Endothelial cell of umbilical vein (primary cell): Measurements from ENCODE around the gene PBX2. TPM values are rescaled to one million over a fixed set of nuclear protein-coding genes. Genes with fewer than 3 reads are reported as not detected.

ENCODE experiments used
- BruUV-seq: library from RNA; stranded (reverse); fragments of 400-500 nt; replicated peaks from 2 replicates; lab custom pipeline; 2021; lab: Mats Ljungman, UMichigan
- CTCF ChIA-PET: fragments of 300-600, 350-600 bp; sonication (Branson Sonifier 250); formaldehyde crosslinking; loops from one replicate; lab custom pipeline; 2021; ENCODE audit warnings: antibody characterized with exemption, inconsistent platforms; lab: Charles Lee
- POLR2A ChIA-PET: fragments of 300-600, 350-600 bp; sonication (Branson Sonifier 250); formaldehyde crosslinking; loops from one replicate; lab custom pipeline; 2021; ENCODE audit warnings: antibody characterized with exemption, inconsistent platforms; lab: Charles Lee
- DNase-seq: peaks from one replicate; pipeline ENCODE4 v3.0.0-alpha.2; 2011; ENCODE audit warnings: low read depth, low spot score
- FAIRE-seq: peaks from 2 replicates; lab custom pipeline; 2011; peaks lifted over from hg19 to GRCh38; lab: Jason Lieb, UNC
- H2AFZ ChIP-seq: 2 replicates; pipeline ENCODE4 v1.6.0; 2012; ENCODE audit warnings: low read depth, low read length, control low read depth, inconsistent platforms
- H3K27ac ChIP-seq: 2 replicates; pipeline ENCODE4 v1.5.1; 2011; ENCODE audit warnings: low read depth, mild to moderate bottlenecking, control low read depth, low read length, moderate library complexity; ENCODE audit not compliant: insufficient read depth
- H3K27me3 ChIP-seq, 2 experiments: 2 replicates each; pipeline versions ENCODE4 v1.6.0 to v1.6.1; 2011; ENCODE audit warnings: low read length in 2 of 2, mixed read lengths in 1 of 2; ENCODE audit not compliant: control insufficient read depth in 2 of 2, insufficient read depth in 2 of 2
- H3K36me3 ChIP-seq, 2 experiments: 2 replicates in 1 of 2; 3 replicates in 1 of 2; pipeline ENCODE4 v1.5.1; 2011; ENCODE audit warnings: low read length in 2 of 2, mild to moderate bottlenecking in 1 of 2, moderate library complexity in 1 of 2; ENCODE audit not compliant: control insufficient read depth in 2 of 2, insufficient read depth in 2 of 2; ENCODE audit errors: extremely low read depth in 1 of 2
- H3K4me1 ChIP-seq: 3 replicates; pipeline ENCODE4 v1.5.1; 2011; ENCODE audit warnings: mild to moderate bottlenecking, low read length; ENCODE audit not compliant: control insufficient read depth, insufficient read depth; ENCODE audit errors: extremely low read depth
- H3K4me2 ChIP-seq: 2 replicates; pipeline ENCODE4 v1.6.1; 2011; ENCODE audit warnings: low read length, control low read depth, mixed read lengths; ENCODE audit not compliant: insufficient read depth
- H3K4me3 ChIP-seq, 3 experiments: fragments of 200-600 bp in 1 of 3; sonication (generic), shearing (Covaris generic) in 1 of 3; replicated peaks in 1 of 3; 2 replicates each; pipeline ENCODE4 v1.5.1; 2011 to 2016; ENCODE audit warnings: control low read depth in 3 of 3, low read length in 3 of 3, mild to moderate bottlenecking in 2 of 3, inconsistent platforms in 1 of 3, low read depth in 1 of 3, moderate library complexity in 1 of 3; ENCODE audit not compliant: insufficient read depth in 1 of 3
- H3K79me2 ChIP-seq: 2 replicates; pipeline ENCODE4 v1.6.0; 2012; ENCODE audit warnings: low read length, inconsistent platforms; ENCODE audit not compliant: control insufficient read depth, insufficient read depth
- H3K9ac ChIP-seq: replicated peaks from 2 replicates; pipeline ENCODE3; 2011; ENCODE audit warnings: low read length, control low read depth; ENCODE audit not compliant: insufficient read depth; ENCODE audit errors: extremely low read depth
- H3K9me1 ChIP-seq: replicated peaks from 3 replicates; pipeline ENCODE4 v1.6.0; 2011; ENCODE audit warnings: mild to moderate bottlenecking, low read length; ENCODE audit not compliant: control insufficient read depth, insufficient read depth; ENCODE audit errors: extremely low read depth
- H3K9me3 ChIP-seq: replicated peaks from 2 replicates; pipeline ENCODE4 v1.5.1; 2012; ENCODE audit warnings: low read length, inconsistent platforms; ENCODE audit not compliant: control insufficient read depth, insufficient read depth
- H4K20me1 ChIP-seq: replicated peaks from 2 replicates; pipeline ENCODE3; 2011; ENCODE audit warnings: mild to moderate bottlenecking, low read length; ENCODE audit not compliant: control insufficient read depth, insufficient read depth; ENCODE audit errors: extremely low read depth
- EZH2 ChIP-seq: IDR thresholded peaks from 2 replicates; pipeline ENCODE4 v1.6.1; 2012; ENCODE audit warnings: borderline replicate concordance, low read depth, mild to moderate bottlenecking, moderate library complexity, low read length, inconsistent platforms; ENCODE audit not compliant: severe bottlenecking
- JUN ChIP-seq: IDR thresholded peaks from 2 replicates; pipeline ENCODE4 v1.6.1; 2011; ENCODE audit warnings: borderline replicate concordance, low read depth; ENCODE audit not compliant: insufficient read length, insufficient read depth
- MAX ChIP-seq: IDR thresholded peaks from 2 replicates; pipeline ENCODE4 v1.6.1; 2011; ENCODE audit not compliant: insufficient read depth, insufficient read length
- dilution Hi-C: fragments of 300-500 bp; cut with MboI; formaldehyde crosslinking; loops from one replicate; pipeline ENCODE4 v1.15.0; 2019; ENCODE audit warnings: low sequenced_read_pairs; ENCODE audit not compliant: extremely low pct_ligation_motif_present
- intact Hi-C: fragments of 100-400 bp; cut with micrococcal nuclease; formaldehyde crosslinking; loops from one replicate; pipeline ENCODE4 v1.10.0; 2022
- polyA plus RNA-seq, 4 experiments: library from polyadenylated mRNA; depleted of rRNA in 3 of 4; stranded (reverse) in 3 of 4; unstranded in 1 of 4; fragments of >200 nt; gene quantifications; 2 replicates each; pipeline versions ENCODE4 v1.2.1 to v1.2.3, GENCODE V29; 2011 to 2012; ENCODE audit warnings: missing spikeins in 1 of 4
- total RNA-seq: library from RNA; stranded (reverse); gene quantifications from 2 replicates; pipeline ENCODE4 v1.2.3, GENCODE V29; 2021

The PBX2 gene
- total and polyA plus RNA-seq, 2 donors (not counting 3 experiments of a cell fraction or from before 2014, with no cell fraction given) = 82.3 to 100 TPM

GRCh38 chr6:32149932-32150870 lies 39.8 kb downstream of the PBX2 start:
- Histone ChIP-seq H3K79me2 (peaks cover 4% of the 10 kb centered on the region), H3K27ac (no peak overlapping the region), H3K36me3 (no peaks in the 10 kb centered on the region), H3K27me3 (peaks cover 24 to 27% of the 10 kb centered on the region in 2 experiments), H3K9ac (no peak overlapping the region), H3K9me1 (no peaks in the 10 kb centered on the region), H3K9me3 (no peaks in the 10 kb centered on the region), H2AFZ (no peak overlapping the region), H3K4me1 (peaks cover 22% of the 10 kb centered on the region), H4K20me1 (no peaks in the 10 kb centered on the region), H3K4me3 (no peak overlapping the region), H3K4me2 (no peak overlapping the region)
- FAIRE-seq (no peak), DNase-seq (no peak)
- CTCF ChIA-PET = interaction anchor here (1.1 kb wide), 1 partner anchor 14 kb away, joined by 3 read pairs; no protein-coding TSS in a partner anchor
- TF ChIP-seq MAX (no peak), EZH2 (peak; percentile 41)
- POLR2A ChIA-PET = no interaction called here
- dilution Hi-C loops = no loop called here
- intact Hi-C loops = no loop called here
- BruUV-seq = no TSS peak

GRCh38 chr6:32149092-32149755 lies 40.8 kb downstream of the PBX2 start:
- H3K9me1 ChIP-seq = no peaks in the 10 kb centered on the region
- no peaks in the 10 kb centered on the region for H3K36me3 ChIP-seq
- no TSS peak for BruUV-seq
- FAIRE-seq (no peak), DNase-seq (no peak)
- H3K27ac ChIP-seq = no peak overlapping the region
- no peaks in the 10 kb centered on the region for H4K20me1 ChIP-seq
- H3K4me2 ChIP-seq = peak overlapping the region; percentile 59
- ChIA-PET POLR2A (interaction anchor here (0.5 to 0.8 kb wide), 2 partner anchors 18 to 47 kb away, joined by 4 to 5 read pairs; no protein-coding TSS in a partner anchor), CTCF (interaction anchor here (0.8 to 2.8 kb wide), 8 partner anchors 11 to 46 kb away, joined by 3 to 12 read pairs (median 4); partner anchors contain the start of genes AGPAT1, ATF6B and FKBPL)
- dilution Hi-C loops (no loop called here), intact Hi-C loops (no loop called here)
- H3K4me3 ChIP-seq = peak overlapping the region; percentile 11 to 53 (median 30)
- H3K27me3 ChIP-seq = peaks cover 24 to 27% of the 10 kb centered on the region in 2 experiments
- H3K9ac ChIP-seq = no peak overlapping the region
- no peaks in the 10 kb centered on the region for H3K9me3 ChIP-seq
- peaks cover 16% of the 10 kb centered on the region for H3K4me1 ChIP-seq
- peak overlapping the region; percentile 92 for H2AFZ ChIP-seq
- no peak for TF ChIP-seq JUN
- peak; percentile 21 for TF ChIP-seq EZH2
- H3K79me2 ChIP-seq = no peaks in the 10 kb centered on the region
